Activated naive CD8-positive, alpha-beta T cell treated with anti-CD3 and anti-CD28 coated beads, Interleukin-2, amount 10 ng/mL, durations not matched to agents 7 days and 5 days (primary cell): ENCODE results near the gene CDH24. TPM values are rescaled to one million over a fixed set of nuclear protein-coding genes. Genes with fewer than 3 reads are reported as not detected.

ENCODE experiments used
- ATAC-seq: fragments of 150-1000 bp; cut with Tn5 transposase; one replicate; pipeline ENCODE4 v1.10.0; 2021; ENCODE audit warnings: low read depth, moderate library complexity
- POLR2A ChIA-PET: fragments of 350-600 bp; sonication (Branson Sonifier 250); formaldehyde crosslinking; loops from one replicate; lab custom pipeline; 2021; ENCODE audit warnings: antibody characterized with exemption; lab: Charles Lee
- DNase-seq: peaks from one replicate; pipeline ENCODE4 v3.0.0; 2021
- H3K27ac Mint-ChIP-seq: one replicate; pipeline ENCODE4 v1.8.0; 2022; ENCODE audit warnings: mild to moderate bottlenecking, mixed read lengths
- H3K27me3 Mint-ChIP-seq: one replicate; pipeline ENCODE4 v1.8.0; 2022; ENCODE audit warnings: mild to moderate bottlenecking, moderate library complexity, mixed read lengths
- H3K36me3 Mint-ChIP-seq: one replicate; pipeline ENCODE4 v1.8.0; 2021; ENCODE audit warnings: mild to moderate bottlenecking, mixed read lengths
- H3K4me1 Mint-ChIP-seq: one replicate; pipeline ENCODE4 v1.8.0; 2021; ENCODE audit warnings: mixed read lengths
- H3K4me3 Mint-ChIP-seq: one replicate; pipeline ENCODE4 v1.8.0; 2022; ENCODE audit warnings: mild to moderate bottlenecking, moderate library complexity, mixed read lengths
- H3K9me3 Mint-ChIP-seq: one replicate; pipeline ENCODE4 v1.8.0; 2021; ENCODE audit warnings: mixed read lengths
- total RNA-seq, 2 experiments: library from RNA; stranded (reverse); gene quantifications; one replicate each; pipeline ENCODE4 v1.2.3, GENCODE V29; 2021

Gene CDH24
- total RNA-seq, 2 experiments from 2014 or later: 2.3 to 2.4 TPM

DNA sequence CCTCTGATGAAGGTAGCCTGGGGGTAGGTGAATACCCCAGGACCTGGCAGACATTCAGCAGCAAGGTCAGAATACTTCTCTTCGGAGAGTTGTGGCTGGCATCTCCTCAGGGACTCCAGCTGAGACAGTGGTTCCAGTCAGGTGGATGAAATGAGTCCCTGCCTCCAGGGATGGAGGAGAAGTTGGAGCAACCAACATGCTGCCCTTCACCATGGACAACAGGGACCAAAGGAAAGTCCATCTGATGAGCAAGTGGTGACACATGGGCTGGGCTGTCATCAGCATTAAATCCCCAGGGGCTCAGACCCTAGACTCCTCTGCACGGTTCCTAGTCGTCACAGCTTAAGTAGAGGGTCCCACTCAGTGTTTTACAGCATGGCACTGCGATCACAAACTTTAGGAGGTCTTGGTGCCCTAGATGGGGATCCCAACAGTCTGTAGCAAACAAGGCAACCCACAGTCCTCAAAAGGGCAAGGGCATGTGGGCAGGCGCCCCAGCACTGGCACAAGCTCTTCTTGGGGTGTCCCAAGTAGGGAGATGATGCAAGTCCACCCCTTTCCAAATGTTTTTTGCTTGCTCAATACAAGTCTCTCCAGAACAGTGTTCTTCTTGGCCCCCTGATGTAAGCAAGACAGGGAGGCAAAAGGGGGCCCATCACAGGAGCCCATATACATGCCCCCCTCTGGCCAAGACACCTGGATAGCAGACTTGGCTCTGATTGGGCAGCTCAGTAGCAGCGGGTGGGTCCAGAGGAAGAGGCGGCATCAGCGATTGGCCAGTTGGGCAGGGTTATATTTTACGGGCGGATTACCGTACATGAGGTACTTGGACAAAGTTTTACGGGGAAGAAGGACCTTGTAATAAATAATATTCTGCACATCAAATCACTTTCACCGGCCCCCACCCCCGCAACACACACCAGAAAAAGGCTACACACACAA, 10.8 kb upstream of the CDH24 start:
- Mint-ChIP-seq H3K27me3 (no peaks in the 10 kb centered on the region), H3K4me3 (no peak overlapping the region), H3K9me3 (no peaks in the 10 kb centered on the region), H3K27ac (peak overlapping the region; percentile 31), H3K4me1 (peaks cover 13% of the 10 kb centered on the region), H3K36me3 (peaks cover 14% of the 10 kb centered on the region)
- no peak for ATAC-seq
- POLR2A ChIA-PET: interaction anchor here (0.7 to 1.3 kb wide), 5 partner anchors 27 to 85 kb away, joined by 4 to 11 read pairs (median 5); partner anchors contain the start of genes ACIN1 and C14orf119
- no peak for DNase-seq

DNA sequence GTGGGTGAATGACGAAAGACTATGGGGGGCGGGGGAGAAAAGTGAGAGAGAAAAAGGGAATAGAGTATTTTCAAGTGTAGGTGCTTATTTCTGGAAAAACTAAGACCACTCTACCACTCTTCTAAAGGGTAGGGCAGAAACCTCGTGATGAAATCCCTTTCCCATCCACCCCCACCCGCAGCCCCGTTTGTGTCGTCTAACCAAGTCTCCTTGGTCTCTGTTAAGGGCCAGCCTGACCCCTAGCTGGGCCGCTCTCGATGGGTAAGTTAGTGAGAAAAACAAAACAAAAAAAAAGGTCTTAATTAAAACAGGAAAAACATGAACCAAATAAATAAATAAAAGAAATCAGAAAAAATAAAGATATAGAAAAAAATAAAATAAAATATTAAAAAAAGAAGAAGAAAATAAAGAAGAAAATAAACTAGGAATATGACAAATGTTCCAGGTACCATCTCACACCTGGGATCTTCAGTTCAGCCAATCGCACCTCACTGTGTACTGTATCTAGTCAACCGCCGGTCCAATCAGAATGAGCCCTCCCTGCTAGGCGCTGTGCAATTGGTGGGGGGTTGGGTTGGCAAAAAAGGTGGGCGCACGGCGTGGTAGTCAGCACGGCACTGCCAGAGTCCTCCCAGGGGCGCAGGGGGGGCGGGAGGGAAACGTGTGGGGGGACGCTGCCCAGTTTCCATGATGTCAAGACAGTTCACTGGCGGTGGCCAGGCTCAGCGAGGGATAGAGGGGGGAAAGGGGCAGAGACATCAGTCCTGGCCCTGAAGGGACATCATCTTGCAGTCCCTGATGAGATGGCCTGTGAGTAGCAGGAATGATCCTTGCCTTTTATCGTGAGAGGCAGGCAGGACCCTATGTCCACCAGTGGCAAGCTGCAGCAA, 9.8 kb upstream of the CDH24 start:
- DNase-seq (no peak), ATAC-seq (no peak)
- peaks cover 13% of the 10 kb centered on the region for H3K4me1 Mint-ChIP-seq
- peaks cover 14% of the 10 kb centered on the region for H3K36me3 Mint-ChIP-seq
- POLR2A ChIA-PET: no interaction called here
- no peaks in the 10 kb centered on the region for H3K9me3 Mint-ChIP-seq
- no peak overlapping the region for H3K4me3 Mint-ChIP-seq
- no peak overlapping the region for H3K27ac Mint-ChIP-seq
- H3K27me3 Mint-ChIP-seq: no peaks in the 10 kb centered on the region

DNA sequence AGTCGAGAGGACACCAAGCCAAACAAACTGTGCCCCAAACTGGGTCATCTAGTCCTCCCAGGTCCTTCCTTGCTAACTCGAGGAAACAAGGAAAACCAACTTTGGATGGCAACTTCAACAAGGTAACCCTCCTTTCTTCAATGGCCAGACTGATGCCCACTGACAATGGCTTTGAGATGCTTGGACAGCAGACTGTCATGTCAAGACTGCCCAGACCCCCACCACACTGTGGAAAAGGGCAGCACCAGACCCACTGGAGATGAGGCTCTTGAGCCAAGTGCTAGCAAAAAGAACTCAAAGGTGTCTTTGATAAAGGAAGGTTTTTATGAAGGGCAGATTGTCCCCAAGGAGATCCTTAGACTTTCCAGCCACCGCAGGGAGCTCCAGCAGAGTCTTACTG, 9.0 kb upstream of the CDH24 start:
- Mint-ChIP-seq H3K4me1 (peaks cover 9% of the 10 kb centered on the region), H3K4me3 (no peak overlapping the region), H3K27me3 (no peaks in the 10 kb centered on the region), H3K9me3 (no peaks in the 10 kb centered on the region), H3K27ac (no peak overlapping the region), H3K36me3 (peaks cover 14% of the 10 kb centered on the region)
- POLR2A ChIA-PET: no interaction called here
- DNase-seq (no peak), ATAC-seq (no peak)

DNA sequence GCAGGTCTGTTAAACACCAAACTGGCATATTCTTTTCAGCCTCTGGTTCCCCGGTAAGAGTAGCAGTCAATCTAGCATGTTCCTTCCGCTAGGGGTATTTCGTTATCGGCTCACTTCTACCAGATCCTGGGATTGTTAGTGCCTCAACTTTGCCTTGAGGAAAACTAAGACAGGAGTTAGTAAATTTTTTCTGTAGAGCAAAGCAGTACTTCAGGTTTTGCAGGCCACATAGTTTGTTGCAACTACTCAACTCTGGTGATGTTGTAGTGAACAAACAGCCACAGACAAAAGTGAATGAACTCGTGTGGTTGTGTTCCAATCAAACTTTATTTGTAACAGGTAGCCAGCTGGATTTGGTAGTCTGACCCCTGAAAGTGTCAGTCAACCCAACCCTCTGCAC, 6.3 kb upstream of the CDH24 start:
- H3K4me3 Mint-ChIP-seq: no peak overlapping the region
- H3K36me3 Mint-ChIP-seq: peaks cover 11% of the 10 kb centered on the region
- POLR2A ChIA-PET: no interaction called here
- H3K4me1 Mint-ChIP-seq: no peaks in the 10 kb centered on the region
- ATAC-seq: no peak
- H3K27me3 Mint-ChIP-seq: no peaks in the 10 kb centered on the region
- no peak for DNase-seq
- H3K27ac Mint-ChIP-seq: no peak overlapping the region
- H3K9me3 Mint-ChIP-seq: no peaks in the 10 kb centered on the region

DNA sequence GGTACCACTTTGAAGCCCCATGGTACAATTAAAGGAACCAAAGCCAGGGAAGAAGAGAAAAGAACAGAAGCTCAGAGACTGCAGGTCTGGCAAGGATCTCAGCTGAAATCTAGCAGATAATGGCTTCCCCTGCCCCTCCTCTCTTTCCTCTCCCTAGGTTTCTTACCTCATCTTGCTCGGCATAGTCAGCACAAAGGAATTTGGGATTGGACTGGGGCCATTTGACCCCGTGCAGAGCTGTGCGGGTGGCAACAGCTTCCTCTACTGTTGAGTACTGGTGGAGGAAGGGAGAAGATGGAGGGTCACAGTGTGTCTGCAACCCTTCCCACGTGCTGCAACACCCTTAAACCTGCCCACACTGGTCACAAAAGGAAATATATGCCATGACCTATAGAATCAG, 4.7 kb upstream of the CDH24 start:
- no peak for ATAC-seq
- Mint-ChIP-seq H3K27ac (no peak overlapping the region), H3K4me3 (no peak overlapping the region), H3K27me3 (peaks cover under 1% of the 10 kb centered on the region), H3K4me1 (peaks cover 6% of the 10 kb centered on the region), H3K9me3 (no peaks in the 10 kb centered on the region), H3K36me3 (peaks cover 11% of the 10 kb centered on the region)
- POLR2A ChIA-PET: interaction anchor here (1.1 to 1.6 kb wide), 2 partner anchors 9 to 55 kb away, joined by 4 read pairs; no protein-coding TSS in a partner anchor
- no peak for DNase-seq

DNA sequence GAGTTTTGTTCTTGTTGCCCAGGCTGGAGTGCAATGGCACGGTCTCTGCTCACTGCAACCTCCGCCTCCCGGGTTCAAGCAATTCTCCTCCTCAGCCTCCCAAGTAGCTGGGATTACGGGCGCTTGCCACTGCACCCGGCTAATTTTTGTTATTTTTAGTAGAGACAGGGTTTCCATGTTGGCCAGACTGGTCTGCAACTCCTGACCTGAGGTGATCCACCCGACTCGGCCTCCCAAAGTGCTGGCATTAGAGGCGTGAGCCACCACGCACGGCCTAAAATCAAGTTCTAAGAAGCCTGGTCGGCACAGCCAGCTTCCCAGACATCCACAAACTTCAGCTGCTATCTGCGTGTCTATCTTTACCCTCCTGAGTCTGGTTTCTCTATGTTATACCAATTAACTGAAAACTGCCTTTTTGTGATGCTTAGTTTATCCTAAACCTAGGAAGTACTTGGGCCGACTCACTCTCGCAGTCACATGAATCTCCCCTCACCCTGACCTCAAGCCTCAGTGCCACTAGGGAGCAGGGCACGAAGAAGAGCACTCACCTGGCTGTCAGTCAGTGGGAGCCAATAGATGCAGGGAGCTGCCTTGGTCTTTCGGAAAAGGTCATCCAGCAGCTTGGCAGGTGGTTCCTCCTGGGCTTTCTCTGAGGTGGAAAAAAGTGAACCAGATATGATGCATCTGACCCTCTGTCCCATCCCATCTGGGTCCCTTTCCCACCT, 3.4 kb upstream of the CDH24 start:
- H3K4me1 Mint-ChIP-seq: peaks cover 16% of the 10 kb centered on the region
- no peak for DNase-seq
- H3K36me3 Mint-ChIP-seq: peaks cover 9% of the 10 kb centered on the region
- H3K27ac Mint-ChIP-seq: no peak overlapping the region
- no peak overlapping the region for H3K4me3 Mint-ChIP-seq
- ATAC-seq: no peak
- POLR2A ChIA-PET: interaction anchor here (0.6 to 1.8 kb wide), 3 partner anchors 46 to 189 kb away, joined by 3 to 4 read pairs (median 4); partner anchors contain the start of gene LRP10
- no peaks in the 10 kb centered on the region for H3K9me3 Mint-ChIP-seq
- peaks cover 8% of the 10 kb centered on the region for H3K27me3 Mint-ChIP-seq

DNA sequence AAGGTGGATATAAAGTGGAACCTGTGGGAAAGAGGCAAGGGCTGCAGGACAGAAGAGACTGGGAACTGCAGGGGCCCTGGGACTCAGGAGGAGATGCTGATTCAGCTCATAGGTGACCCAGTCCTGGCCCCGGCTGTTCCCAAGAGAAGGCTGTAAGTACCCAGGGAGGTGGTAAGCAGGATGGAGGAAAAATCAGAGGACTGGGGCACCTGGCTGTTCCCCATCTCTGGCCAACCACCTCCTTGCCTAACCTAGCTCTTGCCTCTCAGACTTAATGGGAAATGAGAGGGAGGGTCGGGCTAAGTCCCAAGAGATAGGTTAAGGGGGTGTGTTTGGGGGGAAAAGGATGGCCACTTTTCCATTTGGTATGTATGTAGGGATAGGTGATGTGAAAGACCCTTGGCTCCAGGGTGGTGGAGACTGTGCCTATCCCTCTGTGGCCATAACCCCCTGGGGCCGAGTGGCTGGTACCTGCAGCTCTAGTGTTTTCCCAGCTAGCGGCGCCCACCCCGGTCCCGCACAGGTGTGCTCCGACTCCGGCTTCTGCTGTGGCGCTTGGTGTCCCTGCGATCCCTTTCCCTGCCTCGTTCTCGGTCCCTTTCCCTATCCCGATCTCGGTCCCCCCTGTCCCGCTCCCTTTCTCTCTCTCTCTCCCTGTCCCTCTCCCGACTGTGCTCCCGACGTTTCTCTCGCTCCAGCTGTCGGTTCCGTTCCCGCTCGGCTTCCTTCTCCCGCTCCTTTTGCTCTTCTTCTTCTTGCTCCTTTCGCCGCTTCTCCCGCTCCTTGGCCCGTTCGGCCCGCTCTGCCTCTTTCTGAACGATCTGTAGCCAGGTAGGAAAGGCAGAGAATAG, 1.6 kb upstream of the CDH24 start:
- DNase-seq: no peak
- POLR2A ChIA-PET: interaction anchor here (0.7 to 1.8 kb wide), 9 partner anchors 12 to 489 kb away, joined by 3 to 12 read pairs (median 5); partner anchors contain the start of gene HAUS4

DNA sequence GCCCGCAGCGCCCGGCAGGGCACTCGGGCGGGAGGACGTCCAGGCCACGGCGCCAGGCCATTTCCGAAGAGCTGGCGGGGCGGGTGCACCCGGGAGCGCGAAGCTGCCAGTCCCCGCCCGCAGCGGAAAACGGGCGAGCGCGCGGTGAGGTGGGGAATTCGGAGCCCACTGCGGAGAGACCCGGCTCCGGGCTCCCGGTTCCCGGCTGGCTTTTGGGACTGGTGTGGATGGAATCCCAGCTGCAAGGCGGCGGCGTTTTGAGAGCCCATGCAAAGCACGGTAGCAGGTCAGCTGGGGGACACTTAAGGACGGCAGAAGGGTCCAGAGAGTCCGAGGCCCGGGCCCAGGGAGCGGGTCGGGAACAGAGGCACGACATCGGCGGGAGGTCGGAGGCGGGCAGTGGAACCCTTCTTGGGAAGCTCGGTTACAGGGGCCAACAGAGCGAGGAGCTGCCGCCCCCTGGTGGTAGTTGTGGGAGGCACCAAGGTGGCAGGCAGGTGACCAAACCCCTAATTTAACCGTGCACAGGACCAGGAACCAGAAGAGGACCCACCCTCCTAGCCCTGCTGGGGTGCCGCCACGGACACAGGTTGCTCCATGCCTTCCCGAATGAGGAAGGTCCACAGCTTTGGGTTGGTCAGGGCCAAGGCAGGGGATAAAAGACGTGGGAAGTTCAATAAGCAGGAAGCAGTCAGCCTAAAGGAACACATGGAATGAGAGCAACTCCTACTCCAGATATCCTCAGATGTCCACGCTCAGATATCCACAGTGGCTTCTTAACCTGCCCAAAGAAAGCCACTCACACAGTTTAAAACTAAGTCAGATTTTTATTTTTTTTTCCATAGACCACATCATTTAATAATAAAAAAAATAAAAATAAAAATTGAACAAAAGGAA, 685 bp upstream of the CDH24 start:
- H3K4me3 Mint-ChIP-seq: peak overlapping the region; percentile 81
- H3K27ac Mint-ChIP-seq: no peak overlapping the region
- peaks cover 3% of the 10 kb centered on the region for H3K36me3 Mint-ChIP-seq
- ATAC-seq: peak; percentile 71
- peaks cover 16% of the 10 kb centered on the region for H3K4me1 Mint-ChIP-seq
- H3K27me3 Mint-ChIP-seq: peaks cover 8% of the 10 kb centered on the region
- H3K9me3 Mint-ChIP-seq: no peaks in the 10 kb centered on the region
- DNase-seq: peak; percentile 90
- POLR2A ChIA-PET: interaction anchor here (0.5 to 1.8 kb wide), 12 partner anchors 14 to 1546 kb away, joined by 3 to 12 read pairs (median 4); partner anchors contain the start of gene HAUS4

More for the DNA sequence above, 1.6 kb upstream of the CDH24 start:
- Mint-ChIP-seq H3K4me1 (peaks cover 16% of the 10 kb centered on the region), H3K27ac (no peak overlapping the region), H3K4me3 (no peak overlapping the region), H3K9me3 (no peaks in the 10 kb centered on the region), H3K36me3 (peaks cover 6% of the 10 kb centered on the region), H3K27me3 (peaks cover 8% of the 10 kb centered on the region)
- no peak for ATAC-seq

DNA sequence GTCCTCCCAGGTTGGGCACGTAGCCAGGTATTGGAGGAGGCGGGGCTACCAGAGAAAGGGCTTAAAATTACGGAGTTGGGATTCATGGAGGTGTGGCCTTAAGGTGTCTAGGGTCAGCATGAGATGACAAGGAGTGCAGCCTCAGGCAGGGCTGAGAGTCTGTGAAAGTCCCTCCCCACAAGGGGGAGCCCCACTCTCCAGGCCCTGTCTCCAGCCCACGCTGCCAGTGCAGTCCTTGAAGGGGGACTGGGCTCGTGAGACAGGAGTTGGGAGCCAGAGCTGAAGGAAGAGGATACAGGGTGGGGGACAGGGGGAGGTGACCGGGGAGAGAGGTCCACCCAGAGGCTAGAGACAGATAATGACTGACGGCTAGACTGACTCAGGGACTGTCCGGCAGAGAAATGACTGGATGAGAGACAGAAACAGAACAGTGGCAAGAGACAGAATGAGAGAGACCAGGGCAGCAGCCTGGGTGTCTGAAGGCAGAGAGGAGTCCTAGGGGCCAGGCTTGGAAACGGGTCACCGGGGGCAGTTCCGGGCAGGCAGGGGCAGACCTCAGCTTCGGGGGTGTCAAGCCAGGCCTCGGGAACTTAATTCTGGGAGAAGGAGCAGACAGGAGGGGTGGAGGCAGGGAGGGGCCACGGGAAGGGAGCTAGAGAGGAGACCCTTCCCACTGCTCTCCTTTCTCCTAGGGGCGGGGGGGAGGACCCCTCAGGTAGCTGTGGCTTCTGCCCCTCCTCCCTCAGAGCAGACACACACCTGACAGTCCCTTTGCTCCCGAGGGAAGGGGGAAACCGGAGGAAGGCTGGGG, 970 bp downstream of the CDH24 start:
- no peaks in the 10 kb centered on the region for H3K9me3 Mint-ChIP-seq
- peaks cover 16% of the 10 kb centered on the region for H3K4me1 Mint-ChIP-seq
- ATAC-seq: peak; percentile 65
- peaks cover 8% of the 10 kb centered on the region for H3K27me3 Mint-ChIP-seq
- H3K4me3 Mint-ChIP-seq: peak overlapping the region; percentile 80
- DNase-seq: peak; percentile 73
- POLR2A ChIA-PET: interaction anchor here (0.6 to 2.6 kb wide), 3 partner anchors 32 to 70 kb away, joined by 3 to 9 read pairs (median 3); no protein-coding TSS in a partner anchor
- H3K36me3 Mint-ChIP-seq: peaks cover 3% of the 10 kb centered on the region
- peak overlapping the region; percentile 35 for H3K27ac Mint-ChIP-seq

DNA sequence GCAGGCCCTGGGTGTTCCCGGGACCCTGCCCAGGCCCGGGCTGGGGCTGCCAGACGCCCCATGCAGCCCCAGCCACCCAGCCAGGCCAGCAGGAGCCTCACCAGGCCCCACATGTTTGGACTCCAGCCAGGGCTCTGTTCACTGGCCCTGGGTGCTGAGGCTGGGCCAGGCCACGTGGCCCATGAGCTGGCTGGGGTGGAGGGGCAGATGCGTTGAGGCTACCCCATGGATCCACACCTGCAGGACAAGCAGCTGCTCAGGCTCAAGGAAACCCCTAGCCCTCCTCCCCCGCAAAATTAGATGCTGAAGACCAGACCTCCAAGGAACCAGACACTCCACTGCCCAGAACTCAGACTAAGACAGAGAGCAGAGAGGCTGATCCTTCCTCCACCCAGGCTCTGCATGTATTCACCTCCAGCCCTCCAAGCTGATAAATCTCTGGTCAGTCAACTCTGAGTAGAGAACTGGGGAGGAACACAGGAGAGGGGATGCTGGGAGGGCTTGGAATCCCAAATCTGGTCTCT, 1.6 kb downstream of the CDH24 start:
- peaks cover 8% of the 10 kb centered on the region for H3K27me3 Mint-ChIP-seq
- POLR2A ChIA-PET: interaction anchor here (2.6 kb wide), 1 partner anchor 69 kb away, joined by 9 read pairs; no protein-coding TSS in a partner anchor
- DNase-seq: no peak

More for the DNA sequence above, 1.6 kb downstream of the CDH24 start:
- Mint-ChIP-seq H3K36me3 (peaks cover 3% of the 10 kb centered on the region), H3K4me3 (no peak overlapping the region), H3K4me1 (peaks cover 16% of the 10 kb centered on the region), H3K27ac (no peak overlapping the region), H3K9me3 (no peaks in the 10 kb centered on the region)
- ATAC-seq: no peak
